ENCODE data around the gene SELPLG.

- TF ChIP-seq GATA2 (IDR thresholded peaks at IDR 0.05; ENCODE audit: low read depth, low read length) (no peak), GATA3 (IDR thresholded peaks at IDR 0.05; ENCODE audit: low read depth, low read length) (no peak)
These were observed 20.2 kb upstream of the SELPLG start for GRCh38 chr12:108653922-108654321.

Measured in SH-SY5Y (cell line).